Left ventricle myocardium superior (tissue), 1 donor: ENCODE measurements around the gene MYH11. TPM values are rescaled to one million over a fixed set of nuclear protein-coding genes. Genes with fewer than 3 reads are reported as not detected.
"Not testable (repeated sequence)": the region's sequence is repeated elsewhere in the genome, so short reads cannot be mapped to it uniquely, and the experiment has no call there.

Experiments
- ATAC-seq: fragments of 200-7000 bp; cut with Tn5 transposase; one replicate; pipeline ENCODE4 v1.9.1; 2020; ENCODE audit warnings: mild to moderate bottlenecking, moderate library complexity
- DNase-seq: peaks from one replicate; pipeline ENCODE4 v3.0.0-alpha.2; 2020
- intact Hi-C: fragments of 100-400 bp; cut with micrococcal nuclease; formaldehyde crosslinking; loops from one replicate; pipeline ENCODE4 v1.11.0; 2022
- total RNA-seq: library from RNA; stranded (reverse); fragmentation: NEBNext Ultra II Directional; extraction: Animal tissue kit (Norgen Biotek cat#: 25700); gene quantifications from one replicate; pipeline ENCODE4 v1.2.1, GENCODE V29; 2021
- donor health status: DM: no; HTN: yes; CAD: no; lungs with severe emphysema.

The MYH11 gene
- total RNA-seq, 1 donor from 2014 or later, result 8.0 TPM

DNA sequence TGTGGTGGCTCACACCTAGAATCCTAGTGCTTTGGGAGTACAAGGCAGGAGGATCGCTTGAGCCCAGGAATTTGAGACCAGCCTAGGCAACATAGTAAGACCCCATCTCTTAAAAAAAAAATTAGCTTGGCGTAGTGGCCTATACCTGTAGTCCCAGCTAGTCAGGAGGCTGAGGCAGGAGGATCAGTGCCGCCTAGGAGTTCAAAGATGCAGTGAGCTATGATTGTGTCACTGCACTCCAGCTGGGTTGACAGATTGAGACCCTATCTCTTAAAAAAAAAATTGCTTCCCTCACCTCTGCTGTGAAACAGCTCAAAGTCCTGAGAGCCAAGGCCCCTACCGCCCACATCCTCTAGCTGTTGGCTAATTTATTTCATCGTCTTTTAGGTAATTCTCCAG lies 196.6 kb downstream of the MYH11 start:
- no peak for DNase-seq
- intact Hi-C loops, result no loop called here
- no peak for ATAC-seq

DNA sequence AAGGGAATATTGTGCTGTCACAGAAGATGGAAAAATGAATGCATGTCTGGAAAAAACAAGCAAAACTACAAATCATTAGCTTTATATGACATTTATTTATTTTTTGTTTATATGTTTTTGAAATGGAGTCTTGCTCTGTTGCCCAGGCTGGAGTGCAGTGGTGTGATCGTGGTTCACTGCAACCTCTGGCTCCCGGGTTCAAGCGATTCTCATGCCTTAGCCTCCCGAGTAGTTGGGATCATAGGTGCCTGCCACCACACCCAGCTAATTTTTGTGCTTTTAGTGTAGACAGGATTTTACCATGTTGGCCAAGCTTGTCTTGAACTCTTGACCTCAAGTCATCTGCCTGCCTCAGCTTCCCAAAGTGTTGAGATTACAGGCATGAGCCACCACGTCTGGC lies 198.3 kb downstream of the MYH11 start:
- intact Hi-C loops, result no loop called here
- ATAC-seq (no peak), DNase-seq (no peak)

DNA sequence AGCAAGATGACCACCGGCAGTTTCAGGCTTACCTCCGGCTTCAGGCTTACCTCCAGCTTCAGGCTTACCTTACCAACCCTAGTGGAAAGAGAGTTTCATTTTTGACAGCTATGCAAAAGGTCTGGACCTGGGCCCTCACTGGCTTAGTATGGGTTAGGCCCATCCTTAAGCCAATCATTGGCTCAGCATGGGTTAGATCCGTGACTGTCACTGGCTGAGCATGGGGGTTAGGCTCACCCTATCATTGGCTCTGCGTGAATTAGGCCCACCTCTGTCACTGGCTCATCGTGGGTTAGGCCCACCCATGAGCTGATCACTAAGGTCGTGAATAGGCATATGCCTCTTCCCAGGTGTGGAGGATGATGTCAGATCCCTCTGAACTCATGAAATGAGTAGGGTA lies 198.7 kb downstream of the MYH11 start:
- no peak for ATAC-seq
- no peak for DNase-seq
- intact Hi-C loops, result no loop called here

DNA sequence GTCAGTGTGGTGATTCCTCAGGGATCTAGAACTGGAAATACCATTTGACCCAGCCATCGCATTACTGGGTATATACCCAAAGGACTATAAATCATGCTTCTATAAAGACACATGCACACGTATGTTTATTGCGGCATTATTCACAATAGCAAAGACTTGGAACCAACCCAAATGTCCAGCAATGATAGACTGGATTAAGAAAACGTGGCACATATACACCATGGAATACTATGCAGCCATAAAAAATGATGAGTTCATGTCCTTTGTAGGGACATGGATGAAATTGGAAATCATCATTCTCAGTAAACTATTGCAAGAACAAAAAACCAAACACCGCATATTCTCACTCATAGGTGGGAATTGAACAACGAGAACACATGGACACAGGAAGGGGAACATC lies 201.3 kb downstream of the MYH11 start:
- ATAC-seq, intact Hi-C loops, DNase-seq: not testable (repeated sequence)

DNA sequence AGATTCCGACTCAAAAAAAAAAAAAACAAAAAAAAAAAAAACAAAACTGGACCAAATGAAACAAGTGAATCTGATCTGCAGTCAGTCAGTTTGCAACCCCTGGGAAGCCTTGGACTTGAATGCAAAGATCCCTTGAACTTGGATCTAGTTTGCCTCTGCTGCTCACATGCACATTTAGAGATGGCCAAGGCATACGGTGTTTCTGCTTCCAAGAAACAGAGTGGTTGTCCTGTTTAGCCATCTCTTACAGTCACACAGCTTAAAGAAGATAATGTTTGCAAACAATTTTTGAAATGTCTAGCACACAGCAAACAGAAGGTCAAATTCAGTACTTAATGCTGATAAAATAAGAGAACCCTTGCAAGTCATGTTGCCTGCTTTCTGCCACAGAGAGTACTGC lies 202.2 kb downstream of the MYH11 start:
- DNase-seq (no peak), ATAC-seq (no peak)
- intact Hi-C loops, result no loop called here

DNA sequence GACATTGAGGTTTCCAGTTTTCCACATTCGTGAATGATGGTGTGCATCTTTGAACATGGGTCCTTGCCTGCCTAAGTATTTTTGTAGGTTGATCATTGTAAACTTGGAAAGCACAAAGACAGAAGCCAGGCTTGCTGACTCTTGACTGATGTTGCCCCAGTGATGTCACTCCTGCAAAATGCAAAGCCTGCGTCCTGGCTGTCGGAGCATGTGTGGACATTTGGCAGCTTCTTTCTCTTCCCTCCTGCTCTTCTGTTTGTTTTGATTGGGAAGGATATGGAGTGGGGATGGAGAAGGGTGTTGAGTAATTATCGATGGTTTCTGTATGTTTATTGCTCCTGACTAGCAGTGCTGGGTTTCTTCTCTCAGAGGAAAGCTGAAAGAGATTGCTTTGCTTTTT lies 203.6 kb downstream of the MYH11 start:
- intact Hi-C loops, result no loop called here
- peak; percentile 21 for ATAC-seq
- peak; percentile 44 for DNase-seq

Other genes with a start within 250 kb of the MYH11 start
- gene MARF1, start 213.9 kb downstream of the MYH11 start, total RNA-seq, result 53.6 TPM
- gene NDE1, start 206.8 kb downstream of the MYH11 start, total RNA-seq, result 17.2 TPM
- gene CEP20, start 31.6 kb upstream of the MYH11 start, total RNA-seq, result 30.6 TPM
- gene ABCC1, start 92.6 kb upstream of the MYH11 start, total RNA-seq, result 23.2 TPM